Memory B cell (primary cell): ENCODE results near the gene SUOX.
A peak's percentile ranks its signal among the peaks of the same experiment; 100 is the strongest.
"Not testable (repeated sequence)": the region's sequence is repeated elsewhere in the genome, so short reads cannot be mapped to it uniquely, and the experiment has no call there.

ENCODE experiments used
- ATAC-seq: fragments of 150-1000 bp; cut with Tn5 transposase; 2 replicates; pipeline ENCODE4 v1.10.0; 2021; ENCODE audit warnings: low read depth, mild to moderate bottlenecking, moderate library complexity
- DNase-seq, 2 donors: peaks; one replicate each; pipeline ENCODE4 v3.0.0; 2022; ENCODE audit warnings: low spot score in 2 of 2
- H3K27ac Mint-ChIP-seq: one replicate; pipeline ENCODE4 v1.8.0; 2022; ENCODE audit warnings: mild to moderate bottlenecking, moderate library complexity, mixed read lengths
- H3K27me3 Mint-ChIP-seq: one replicate; pipeline ENCODE4 v1.8.0; 2022; ENCODE audit warnings: mixed read lengths
- H3K36me3 Mint-ChIP-seq: one replicate; pipeline ENCODE4 v1.8.0; 2022; ENCODE audit warnings: mild to moderate bottlenecking, mixed read lengths
- H3K4me1 Mint-ChIP-seq: one replicate; pipeline ENCODE4 v1.8.0; 2022; ENCODE audit warnings: mixed read lengths
- H3K4me3 Mint-ChIP-seq: one replicate; pipeline ENCODE4 v1.8.0; 2022; ENCODE audit warnings: mild to moderate bottlenecking, moderate library complexity, mixed read lengths
- H3K9me3 Mint-ChIP-seq: one replicate; pipeline ENCODE4 v1.8.0; 2022; ENCODE audit warnings: mixed read lengths

The SUOX gene

GRCh38 chr12:55996201-55996714, 818 bp upstream of the SUOX start:
- DNase-seq, result peak; percentile 57 to 62
- no peaks in the 10 kb centered on the region for H3K9me3 Mint-ChIP-seq
- H3K27ac Mint-ChIP-seq, result no peak overlapping the region
- H3K36me3 Mint-ChIP-seq, result peaks cover 13% of the 10 kb centered on the region
- H3K4me3 Mint-ChIP-seq, result peak overlapping the region; percentile 79
- H3K4me1 Mint-ChIP-seq, result peaks cover 12% of the 10 kb centered on the region
- H3K27me3 Mint-ChIP-seq, result no peaks in the 10 kb centered on the region
- peak; percentile 73 for ATAC-seq

GRCh38 chr12:55997535-55997859, 421 bp downstream of the SUOX start:
- peaks cover 12% of the 10 kb centered on the region for H3K4me1 Mint-ChIP-seq
- peak overlapping the region; percentile 79 for H3K4me3 Mint-ChIP-seq
- H3K9me3 Mint-ChIP-seq, result no peaks in the 10 kb centered on the region
- no peak overlapping the region for H3K27ac Mint-ChIP-seq
- ATAC-seq (peak; percentile 26), DNase-seq (no peak)
- H3K27me3 Mint-ChIP-seq, result no peaks in the 10 kb centered on the region
- H3K36me3 Mint-ChIP-seq, result peaks cover 2% of the 10 kb centered on the region

DNA sequence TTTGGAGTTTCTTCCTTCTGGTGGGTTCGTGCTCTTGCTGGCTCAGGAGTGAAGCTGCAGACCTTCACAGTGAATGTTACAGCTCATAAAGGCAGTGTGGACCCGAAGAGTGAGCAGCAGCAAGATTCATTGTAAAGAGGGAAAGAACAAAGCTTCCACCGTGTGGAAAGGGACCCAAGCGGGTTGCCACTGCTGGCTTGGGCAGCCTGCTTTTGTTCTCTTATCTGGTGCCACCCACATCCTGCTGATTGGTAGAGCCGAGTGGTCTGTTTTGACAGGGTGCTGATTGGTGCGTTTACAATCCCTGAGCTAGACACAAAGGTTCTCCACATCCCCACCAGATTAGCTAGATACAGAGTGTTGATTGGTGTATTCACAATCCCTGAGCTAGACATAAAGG, 2.4 kb downstream of the SUOX start:
- not testable (repeated sequence) for ATAC-seq, H3K27me3 Mint-ChIP-seq, H3K27ac Mint-ChIP-seq, H3K4me3 Mint-ChIP-seq, H3K36me3 Mint-ChIP-seq, DNase-seq, H3K9me3 Mint-ChIP-seq
- H3K4me1 Mint-ChIP-seq, result peaks cover 12% of the 10 kb centered on the region

GRCh38 chr12:55999999-56000540, 3.0 kb downstream of the SUOX start:
- H3K9me3 Mint-ChIP-seq, H3K27me3 Mint-ChIP-seq: not testable (repeated sequence)

GRCh38 chr12:56001487-56002100, 4.5 kb downstream of the SUOX start:
- Mint-ChIP-seq H3K4me1 (peaks cover 12% of the 10 kb centered on the region), H3K27ac (no peak overlapping the region), H3K27me3 (no peaks in the 10 kb centered on the region), H3K36me3 (no peaks in the 10 kb centered on the region), H3K9me3 (no peaks in the 10 kb centered on the region), H3K4me3 (no peak overlapping the region)
- ATAC-seq, result no peak
- DNase-seq, result no peak

More at GRCh38 chr12:55999999-56000540, 3.0 kb downstream of the SUOX start:
- H3K4me3 Mint-ChIP-seq, H3K27ac Mint-ChIP-seq, DNase-seq, H3K36me3 Mint-ChIP-seq, ATAC-seq: not testable (repeated sequence)
- peaks cover 12% of the 10 kb centered on the region for H3K4me1 Mint-ChIP-seq

DNA sequence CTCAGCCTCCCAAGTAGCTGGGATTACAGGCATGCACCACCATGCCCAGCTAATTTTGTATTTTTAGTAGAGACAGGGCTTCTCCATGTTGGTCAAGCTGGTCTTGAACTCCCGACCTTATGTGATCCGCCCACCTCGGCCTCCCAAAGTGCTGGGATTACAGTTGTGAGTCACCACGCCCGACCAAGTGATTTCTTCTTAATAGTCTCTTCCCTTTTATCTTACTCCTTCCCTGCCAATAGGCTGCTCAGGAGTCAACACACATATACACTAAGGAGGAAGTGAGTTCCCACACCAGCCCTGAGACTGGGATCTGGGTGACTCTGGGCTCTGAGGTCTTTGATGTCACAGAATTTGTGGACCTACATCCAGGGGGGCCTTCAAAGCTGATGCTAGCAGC, 6.3 kb downstream of the SUOX start:
- not testable (repeated sequence) for ATAC-seq, H3K36me3 Mint-ChIP-seq, H3K27ac Mint-ChIP-seq, DNase-seq, H3K4me3 Mint-ChIP-seq, H3K27me3 Mint-ChIP-seq, H3K9me3 Mint-ChIP-seq
- H3K4me1 Mint-ChIP-seq, result peaks cover 11% of the 10 kb centered on the region

GRCh38 chr12:56004211-56004610, 7.1 kb downstream of the SUOX start:
- H3K9me3 Mint-ChIP-seq, result no peaks in the 10 kb centered on the region
- DNase-seq (no peak), ATAC-seq (no peak)
- H3K27me3 Mint-ChIP-seq, result no peaks in the 10 kb centered on the region
- peaks cover 13% of the 10 kb centered on the region for H3K4me1 Mint-ChIP-seq
- H3K4me3 Mint-ChIP-seq, result no peak overlapping the region
- H3K36me3 Mint-ChIP-seq, result no peaks in the 10 kb centered on the region
- no peak overlapping the region for H3K27ac Mint-ChIP-seq

DNA sequence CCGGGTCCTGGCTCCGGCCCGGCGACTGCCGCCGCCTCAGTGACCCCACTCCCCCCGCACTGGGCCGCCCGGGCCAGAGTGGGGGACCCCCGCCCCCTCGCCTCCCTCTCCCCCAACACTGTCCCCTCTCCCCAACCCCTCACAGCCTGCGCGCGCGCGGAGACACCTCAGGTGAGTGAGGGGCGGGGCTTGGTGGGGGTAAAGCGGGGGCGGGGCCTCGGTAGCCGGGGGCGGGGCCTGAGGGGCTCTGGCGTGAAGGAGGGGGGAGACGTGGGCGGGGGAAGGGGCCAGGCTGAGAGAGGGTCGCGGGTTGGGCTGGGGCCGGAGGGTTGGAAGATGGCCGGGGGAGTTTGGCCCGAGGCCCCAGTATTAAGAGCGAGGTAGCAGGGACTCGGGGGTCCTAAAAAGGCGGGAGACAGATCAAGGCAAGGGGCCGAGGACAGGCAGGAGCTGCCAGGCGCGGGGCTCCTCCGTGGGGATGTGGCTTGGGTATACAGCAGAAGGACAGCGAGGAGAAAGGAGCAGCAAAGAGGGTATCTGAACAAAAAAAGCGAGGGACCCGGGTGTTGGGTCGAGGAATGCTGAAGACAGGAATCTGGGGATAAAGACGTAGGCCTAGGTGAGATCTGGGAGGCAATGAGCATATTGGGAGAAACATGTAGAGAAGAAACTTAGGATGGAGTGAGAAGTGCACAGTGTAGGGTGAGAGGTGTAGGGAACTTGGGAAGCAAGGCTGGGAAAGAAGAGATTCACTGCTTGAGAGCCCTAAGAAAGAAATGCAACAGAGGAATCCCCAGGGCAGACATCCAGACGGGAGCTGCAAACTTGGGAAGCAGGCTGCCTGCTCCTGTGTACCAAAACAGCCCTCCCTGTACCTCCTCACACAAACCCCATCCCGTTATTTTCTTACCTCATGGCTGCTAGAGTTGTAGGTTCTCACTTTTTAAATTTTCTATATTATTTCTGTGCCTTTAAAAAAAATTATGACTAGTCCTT, 10.8 kb downstream of the SUOX start:
- Mint-ChIP-seq H3K4me1 (peaks cover 13% of the 10 kb centered on the region), H3K4me3 (peak overlapping the region; percentile 87), H3K27me3 (no peaks in the 10 kb centered on the region), H3K36me3 (no peaks in the 10 kb centered on the region), H3K9me3 (no peaks in the 10 kb centered on the region), H3K27ac (peak overlapping the region; percentile 80)
- peak; percentile 88 for ATAC-seq
- peak in 1 of 2 donors; percentile 49 for DNase-seq

DNA sequence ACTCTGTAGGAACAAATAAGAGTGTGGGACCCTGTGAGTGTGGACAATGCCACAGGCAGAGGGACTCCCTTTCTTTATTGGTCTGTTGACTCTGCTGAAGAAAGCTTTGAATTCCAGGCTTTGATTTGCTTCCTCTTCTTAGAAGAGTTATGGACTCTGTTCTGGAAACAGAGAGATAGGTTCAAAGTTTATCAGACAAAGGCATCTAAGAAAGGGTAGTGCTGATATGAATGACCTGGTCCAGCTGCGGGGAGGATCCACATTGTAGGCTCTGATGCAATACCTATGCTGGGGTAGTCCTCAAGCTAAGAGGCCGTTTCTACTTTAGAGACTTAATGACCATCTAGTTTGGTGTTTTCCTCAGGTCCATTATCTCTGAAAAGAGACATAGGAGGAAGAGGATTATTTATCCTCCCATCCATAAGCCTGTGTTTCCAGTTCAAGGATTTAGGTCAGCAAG, 13.1 kb downstream of the SUOX start:
- Mint-ChIP-seq H3K9me3 (no peaks in the 10 kb centered on the region), H3K4me1 (peaks cover 13% of the 10 kb centered on the region), H3K27me3 (no peaks in the 10 kb centered on the region), H3K4me3 (peak overlapping the region; percentile 0), H3K36me3 (peaks cover 2% of the 10 kb centered on the region), H3K27ac (no peak overlapping the region)
- ATAC-seq (no peak), DNase-seq (no peak)

- H3K36me3 Mint-ChIP-seq, result peaks cover 2% of the 10 kb centered on the region
- no peak overlapping the region for H3K27ac Mint-ChIP-seq
- H3K27me3 Mint-ChIP-seq, result no peaks in the 10 kb centered on the region
- peaks cover 11% of the 10 kb centered on the region for H3K4me1 Mint-ChIP-seq
- ATAC-seq, result no peak
- H3K9me3 Mint-ChIP-seq, result no peaks in the 10 kb centered on the region
- no peak for DNase-seq
- H3K4me3 Mint-ChIP-seq, result no peak overlapping the region
Measured at GRCh38 chr12:56011509-56012090, 14.5 kb downstream of the SUOX start.

DNA sequence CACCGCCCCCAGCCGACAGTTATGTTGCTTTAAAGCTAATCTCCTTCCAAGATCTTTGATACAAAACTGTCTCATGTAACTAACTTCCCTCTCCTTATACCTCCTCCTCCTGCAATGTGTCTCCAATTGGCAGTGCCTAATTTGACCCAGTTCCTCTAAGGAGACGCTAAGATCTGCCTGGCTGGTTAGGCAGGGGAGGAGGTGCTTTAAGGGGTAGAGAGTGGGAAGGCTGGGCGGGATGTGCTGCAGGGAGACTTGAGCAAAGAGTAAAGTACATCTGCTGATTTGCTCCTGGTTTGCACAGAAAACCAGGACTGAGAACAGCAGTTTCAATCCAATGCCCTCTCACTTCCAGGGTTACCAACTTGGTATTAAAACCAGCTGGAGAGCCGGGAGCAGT, 16.4 kb downstream of the SUOX start:
- ATAC-seq (no peak), DNase-seq (no peak)
- no peak overlapping the region for H3K4me3 Mint-ChIP-seq
- peaks cover 9% of the 10 kb centered on the region for H3K36me3 Mint-ChIP-seq
- no peaks in the 10 kb centered on the region for H3K9me3 Mint-ChIP-seq
- no peaks in the 10 kb centered on the region for H3K27me3 Mint-ChIP-seq
- H3K4me1 Mint-ChIP-seq, result peaks cover 2% of the 10 kb centered on the region
- H3K27ac Mint-ChIP-seq, result no peak overlapping the region

- ATAC-seq (no peak), DNase-seq (no peak)
- Mint-ChIP-seq H3K9me3 (no peaks in the 10 kb centered on the region), H3K4me1 (no peaks in the 10 kb centered on the region), H3K27me3 (no peaks in the 10 kb centered on the region), H3K36me3 (peaks cover 9% of the 10 kb centered on the region), H3K4me3 (no peak overlapping the region), H3K27ac (no peak overlapping the region)
Measured at GRCh38 chr12:56014205-56014604, 17.1 kb downstream of the SUOX start.

- no peak overlapping the region for H3K4me3 Mint-ChIP-seq
- no peak overlapping the region for H3K27ac Mint-ChIP-seq
- ATAC-seq (no peak), DNase-seq (no peak)
- H3K4me1 Mint-ChIP-seq, result peaks cover 8% of the 10 kb centered on the region
- H3K27me3 Mint-ChIP-seq, result peaks cover 2% of the 10 kb centered on the region
- peaks cover 9% of the 10 kb centered on the region for H3K36me3 Mint-ChIP-seq
- H3K9me3 Mint-ChIP-seq, result no peaks in the 10 kb centered on the region
Measured at GRCh38 chr12:56017181-56017580, 20.1 kb downstream of the SUOX start.

GRCh38 chr12:56018356-56018755, 21.3 kb downstream of the SUOX start:
- H3K4me3 Mint-ChIP-seq, result no peak overlapping the region
- H3K27me3 Mint-ChIP-seq, result peaks cover 2% of the 10 kb centered on the region
- peaks cover 9% of the 10 kb centered on the region for H3K36me3 Mint-ChIP-seq
- DNase-seq, result no peak
- H3K9me3 Mint-ChIP-seq, result no peaks in the 10 kb centered on the region
- H3K27ac Mint-ChIP-seq, result no peak overlapping the region
- ATAC-seq, result no peak
- peaks cover 8% of the 10 kb centered on the region for H3K4me1 Mint-ChIP-seq
